EL (cell line): ENCODE results near the gene DEPDC7.
"Not testable (repeated sequence)": the region's sequence is repeated elsewhere in the genome, so short reads cannot be mapped to it uniquely, and the experiment has no call there.

Source experiments
- DNase-seq: peaks from one replicate; pipeline ENCODE4 v3.0.0-alpha.2; 2016

The DEPDC7 gene

GRCh38 chr11:33015621-33016551, at the start of gene DEPDC7:
DEPDC7 (plus strand) TSS chr11:33015878; CDS start chr11:33015956, 78 bp downstream.
- peak; percentile 91 for DNase-seq

- no peak for DNase-seq
Measured at GRCh38 chr11:32968541-32968940, 47.1 kb upstream of the DEPDC7 start.

GRCh38 chr11:32972233-32972632, 43.4 kb upstream of the DEPDC7 start:
- DNase-seq = not testable (repeated sequence)

GRCh38 chr11:32972781-32973180, 42.9 kb upstream of the DEPDC7 start:
- no peak for DNase-seq

GRCh38 chr11:32982626-32983025, 33.1 kb upstream of the DEPDC7 start:
- DNase-seq = no peak

GRCh38 chr11:32983506-32983905, 32.2 kb upstream of the DEPDC7 start:
- peak; percentile 7 for DNase-seq

- DNase-seq = no peak
Measured at GRCh38 chr11:32985600-32985999, 30.1 kb upstream of the DEPDC7 start.

GRCh38 chr11:32987851-32988250, 27.8 kb upstream of the DEPDC7 start:
- DNase-seq = no peak

GRCh38 chr11:32990481-32990880, 25.2 kb upstream of the DEPDC7 start:
- DNase-seq = no peak

GRCh38 chr11:32991427-32991826, 24.3 kb upstream of the DEPDC7 start:
- DNase-seq = no peak

GRCh38 chr11:32991898-32992297, 23.8 kb upstream of the DEPDC7 start:
- no peak for DNase-seq

- DNase-seq = peak; percentile 81
Measured at GRCh38 chr11:33000181-33000580, 15.5 kb upstream of the DEPDC7 start.

GRCh38 chr11:33001281-33001680, 14.4 kb upstream of the DEPDC7 start:
- peak; percentile 40 for DNase-seq

- DNase-seq = no peak
Measured at GRCh38 chr11:33001751-33002542, 13.7 kb upstream of the DEPDC7 start.

GRCh38 chr11:33005175-33005574, 10.5 kb upstream of the DEPDC7 start:
- DNase-seq = no peak

GRCh38 chr11:33006010-33006409, 9.7 kb upstream of the DEPDC7 start:
- DNase-seq = no peak

GRCh38 chr11:33013755-33014154, 1.9 kb upstream of the DEPDC7 start:
- DNase-seq = no peak

- DNase-seq = no peak
Measured at GRCh38 chr11:33016654-33017053, 976 bp downstream of the DEPDC7 start.

GRCh38 chr11:33017478-33017877, 1.8 kb downstream of the DEPDC7 start:
- DNase-seq = no peak

- no peak for DNase-seq
Measured at GRCh38 chr11:33017965-33018364, 2.3 kb downstream of the DEPDC7 start.

- no peak for DNase-seq
Measured at GRCh38 chr11:33018840-33019239, 3.2 kb downstream of the DEPDC7 start.

- DNase-seq = no peak
Measured at GRCh38 chr11:33021501-33021900, 5.8 kb downstream of the DEPDC7 start.

GRCh38 chr11:33021937-33022336, 6.3 kb downstream of the DEPDC7 start:
- DNase-seq = no peak

- DNase-seq = no peak
Measured at GRCh38 chr11:33025339-33025722, 9.7 kb downstream of the DEPDC7 start.
